ENCODE data around the gene NR2F6. TPM values are rescaled to one million over a fixed set of nuclear protein-coding genes. Genes with fewer than 3 reads are reported as not detected.
"Not testable (repeated sequence)": the region's sequence is repeated elsewhere in the genome, so short reads cannot be mapped to it uniquely, and the experiment has no call there.

NR2F6 gene
- polyA plus RNA-seq, 1 experiment = 28.0 TPM

DNA sequence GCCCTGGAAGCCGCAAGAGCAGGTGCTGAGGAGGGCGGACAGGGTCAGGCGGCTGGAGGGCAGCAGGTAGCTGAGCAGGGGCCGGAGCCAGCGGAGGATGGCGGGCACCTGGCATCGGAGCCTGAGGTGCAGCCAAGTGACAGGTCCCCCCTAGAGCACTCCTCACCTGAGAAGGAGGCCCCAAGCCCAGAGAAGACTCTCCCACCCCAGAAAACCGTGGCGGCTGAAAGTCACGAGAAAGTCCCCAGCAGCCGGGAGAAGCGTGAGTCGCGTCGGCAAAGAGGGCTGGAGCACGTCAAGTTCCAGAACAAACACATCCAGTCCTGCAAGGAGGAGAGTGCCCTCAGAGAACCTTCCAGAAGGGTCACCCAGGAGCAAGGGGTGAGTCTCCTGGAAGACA, 51.1 kb downstream of the NR2F6 start:
- DNase-seq (ENCODE audit: low read depth) = no peak
- ChIA-PET POLR2A (no interaction called here), CTCF (no interaction called here)
- TF ChIP-seq, protein P1, sequence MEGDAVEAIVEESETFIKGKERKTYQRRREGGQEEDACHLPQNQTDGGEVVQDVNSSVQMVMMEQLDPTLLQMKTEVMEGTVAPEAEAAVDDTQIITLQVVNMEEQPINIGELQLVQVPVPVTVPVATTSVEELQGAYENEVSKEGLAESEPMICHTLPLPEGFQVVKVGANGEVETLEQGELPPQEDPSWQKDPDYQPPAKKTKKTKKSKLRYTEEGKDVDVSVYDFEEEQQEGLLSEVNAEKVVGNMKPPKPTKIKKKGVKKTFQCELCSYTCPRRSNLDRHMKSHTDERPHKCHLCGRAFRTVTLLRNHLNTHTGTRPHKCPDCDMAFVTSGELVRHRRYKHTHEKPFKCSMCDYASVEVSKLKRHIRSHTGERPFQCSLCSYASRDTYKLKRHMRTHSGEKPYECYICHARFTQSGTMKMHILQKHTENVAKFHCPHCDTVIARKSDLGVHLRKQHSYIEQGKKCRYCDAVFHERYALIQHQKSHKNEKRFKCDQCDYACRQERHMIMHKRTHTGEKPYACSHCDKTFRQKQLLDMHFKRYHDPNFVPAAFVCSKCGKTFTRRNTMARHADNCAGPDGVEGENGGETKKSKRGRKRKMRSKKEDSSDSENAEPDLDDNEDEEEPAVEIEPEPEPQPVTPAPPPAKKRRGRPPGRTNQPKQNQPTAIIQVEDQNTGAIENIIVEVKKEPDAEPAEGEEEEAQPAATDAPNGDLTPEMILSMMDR (IDR thresholded peaks at IDR 0.05; ENCODE audit: insufficient read depth, low read depth, low read length) = no peak
- Histone ChIP-seq H3K36me3 (ENCODE audit: control insufficient read depth, insufficient read depth, low read length) (peaks cover 50% of the 10 kb centered on the region), H3K4me3 (ENCODE audit: low read depth, low read length) (no peak overlapping the region), H3K27me3 (ENCODE audit: control insufficient read depth, insufficient read depth, low read length) (no peaks in the 10 kb centered on the region)

DNA sequence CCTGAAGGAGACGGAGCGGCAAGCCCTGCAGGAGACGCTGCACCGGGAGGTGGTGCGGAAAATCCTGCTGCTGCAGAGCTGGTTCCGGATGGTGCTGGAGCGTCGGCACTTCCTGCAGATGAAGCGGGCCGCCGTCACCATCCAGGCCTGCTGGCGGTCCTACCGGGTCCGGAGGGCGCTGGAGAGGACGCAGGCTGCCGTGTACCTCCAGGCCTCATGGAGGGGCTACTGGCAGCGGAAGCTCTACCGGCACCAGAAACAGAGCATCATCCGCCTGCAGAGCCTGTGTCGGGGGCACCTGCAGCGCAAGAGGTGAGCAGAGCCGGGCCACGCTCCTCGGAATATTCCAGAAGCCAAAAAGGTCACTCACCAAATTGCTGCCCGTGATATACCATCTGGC, 53.0 kb downstream of the NR2F6 start:
- TF ChIP-seq, protein P1 (IDR thresholded peaks at IDR 0.05; ENCODE audit: insufficient read depth, low read depth, low read length) = no peak
- CTCF ChIA-PET = interaction anchor here (1.4 kb wide), 1 partner anchor 12 kb away, joined by 3 read pairs; no protein-coding TSS in a partner anchor
- no peak for DNase-seq (ENCODE audit: low read depth)
- no peaks in the 10 kb centered on the region for H3K27me3 ChIP-seq (ENCODE audit: control insufficient read depth, insufficient read depth, low read length)
- peaks cover 50% of the 10 kb centered on the region for H3K36me3 ChIP-seq (ENCODE audit: control insufficient read depth, insufficient read depth, low read length)
- H3K4me3 ChIP-seq (ENCODE audit: low read depth, low read length) = no peak overlapping the region
- POLR2A ChIA-PET = no interaction called here

DNA sequence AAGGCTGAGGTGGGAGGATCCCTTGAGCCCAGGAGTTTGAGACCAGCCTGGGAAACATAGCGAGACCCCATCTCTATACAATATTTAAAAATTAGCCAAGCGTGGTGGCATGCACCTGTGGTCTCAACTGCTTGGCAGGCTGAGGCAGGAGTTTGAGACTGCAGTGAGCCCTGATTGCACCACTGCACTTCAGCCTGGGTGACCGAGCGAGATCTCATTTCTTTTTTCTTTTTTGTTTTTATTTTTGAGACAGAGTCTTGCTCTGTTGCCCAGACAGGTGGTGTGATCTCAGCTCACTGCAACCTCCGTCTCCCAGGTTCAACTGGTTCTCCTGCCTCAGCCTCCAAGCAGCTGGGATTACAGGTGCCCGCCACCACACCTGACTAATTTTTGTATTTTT, 54.0 kb downstream of the NR2F6 start:
- POLR2A ChIA-PET; H3K4me3 ChIP-seq (ENCODE audit: low read depth, low read length); DNase-seq (ENCODE audit: low read depth); H3K27me3 ChIP-seq (ENCODE audit: control insufficient read depth, insufficient read depth, low read length): not testable (repeated sequence)
- CTCF ChIA-PET = interaction anchor here (1.4 kb wide), 1 partner anchor 13 kb away, joined by 3 read pairs; no protein-coding TSS in a partner anchor
- peaks cover 53% of the 10 kb centered on the region for H3K36me3 ChIP-seq (ENCODE audit: control insufficient read depth, insufficient read depth, low read length)

DNA sequence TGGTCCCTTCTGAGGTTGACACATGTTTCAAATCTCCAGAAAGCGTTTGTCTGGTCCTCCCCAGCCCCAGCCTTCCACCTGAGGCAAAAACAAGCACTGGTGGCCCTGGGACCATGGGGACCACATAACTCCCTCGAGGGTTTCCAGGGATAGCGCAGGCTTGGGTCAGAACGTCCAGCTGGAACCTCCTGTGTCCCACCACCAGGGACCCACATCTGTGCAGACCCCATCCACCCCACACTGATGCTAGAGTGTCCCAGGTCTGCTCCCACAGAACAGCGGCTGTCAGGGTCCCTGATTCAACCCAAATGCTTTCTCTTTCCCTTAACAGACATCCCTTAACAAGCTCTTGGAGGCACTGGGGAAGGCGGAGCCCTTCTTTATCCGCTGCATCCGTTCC, 60.1 kb downstream of the NR2F6 start:
- Histone ChIP-seq H3K36me3 (ENCODE audit: control insufficient read depth, insufficient read depth, low read length) (peaks cover 50% of the 10 kb centered on the region), H3K27me3 (ENCODE audit: control insufficient read depth, insufficient read depth, low read length) (no peaks in the 10 kb centered on the region), H3K4me3 (ENCODE audit: low read depth, low read length) (no peak overlapping the region)
- ChIA-PET POLR2A (no interaction called here), CTCF (no interaction called here)
- TF ChIP-seq, protein P1 (IDR thresholded peaks at IDR 0.05; ENCODE audit: insufficient read depth, low read depth, low read length) = no peak
- DNase-seq (ENCODE audit: low read depth) = no peak

DNA sequence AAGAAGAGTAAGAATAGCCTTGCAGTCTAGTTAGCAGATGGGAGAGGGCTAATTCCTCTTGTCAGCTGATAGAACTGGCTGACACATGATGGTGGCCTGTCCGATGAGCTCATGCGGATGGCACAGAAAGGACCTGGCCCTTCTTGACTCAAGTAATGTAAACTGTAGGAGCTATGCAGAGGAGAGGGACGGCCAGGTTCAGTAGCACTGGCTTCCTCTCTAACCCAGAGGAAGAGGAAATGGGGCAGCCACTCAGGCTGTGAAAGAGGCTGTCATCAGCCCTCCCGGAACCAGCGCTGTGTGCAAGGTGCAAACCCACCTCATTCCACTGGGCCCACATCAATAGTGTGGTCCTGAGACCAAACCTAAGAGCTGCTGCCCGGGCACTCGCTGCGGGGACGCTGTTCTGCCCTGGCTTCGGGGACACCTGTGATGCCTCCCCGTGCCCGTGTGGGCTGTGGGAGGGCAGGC, 61.3 kb downstream of the NR2F6 start:
- CTCF ChIA-PET = interaction anchor here (0.7 kb wide), 1 partner anchor 99 kb away, joined by 3 read pairs; no protein-coding TSS in a partner anchor
- POLR2A ChIA-PET = no interaction called here
- TF ChIP-seq, protein P1 (IDR thresholded peaks at IDR 0.05; ENCODE audit: insufficient read depth, low read depth, low read length) = no peak
- H3K36me3 ChIP-seq (ENCODE audit: control insufficient read depth, insufficient read depth, low read length) = peaks cover 48% of the 10 kb centered on the region
- no peaks in the 10 kb centered on the region for H3K27me3 ChIP-seq (ENCODE audit: control insufficient read depth, insufficient read depth, low read length)
- DNase-seq (ENCODE audit: low read depth) = no peak
- no peak overlapping the region for H3K4me3 ChIP-seq (ENCODE audit: low read depth, low read length)

DNA sequence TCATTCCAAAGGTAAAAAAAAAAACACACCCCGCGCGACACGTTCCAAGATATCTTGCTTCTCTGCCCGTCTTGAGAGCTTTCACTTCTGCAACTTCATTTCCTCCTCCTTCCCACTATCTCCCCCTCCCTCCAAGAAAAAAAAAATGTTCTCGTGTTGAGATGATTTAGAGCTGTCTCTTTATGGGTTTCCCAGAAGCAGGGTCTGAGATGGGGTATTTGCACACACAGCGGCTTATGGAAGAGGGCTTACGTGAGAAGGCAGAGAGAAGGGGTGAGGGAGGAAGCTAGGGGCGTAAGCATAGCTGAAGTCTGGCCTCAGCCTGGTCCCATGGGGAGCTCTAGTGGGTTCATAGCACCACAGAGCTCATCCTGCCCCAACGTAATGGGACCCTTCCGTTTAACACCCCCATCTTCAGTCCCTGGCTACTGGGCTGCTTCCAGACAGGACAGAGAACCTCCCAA, 61.8 kb downstream of the NR2F6 start:
- H3K27me3 ChIP-seq (ENCODE audit: control insufficient read depth, insufficient read depth, low read length) = no peaks in the 10 kb centered on the region
- CTCF ChIA-PET = interaction anchor here (0.7 kb wide), 1 partner anchor 100 kb away, joined by 3 read pairs; no protein-coding TSS in a partner anchor
- POLR2A ChIA-PET = no interaction called here
- TF ChIP-seq, protein P1 (IDR thresholded peaks at IDR 0.05; ENCODE audit: insufficient read depth, low read depth, low read length) = no peak
- H3K36me3 ChIP-seq (ENCODE audit: control insufficient read depth, insufficient read depth, low read length) = peaks cover 46% of the 10 kb centered on the region
- DNase-seq (ENCODE audit: low read depth) = no peak
- no peak overlapping the region for H3K4me3 ChIP-seq (ENCODE audit: low read depth, low read length)

Data from BJ (cell line).